ENCODE measurements around the gene FAR2.
A peak's percentile ranks its signal among the peaks of the same experiment; 100 is the strongest.

FAR2 gene

GRCh38 chr12:29304388-29304787, 155.3 kb downstream of the FAR2 start:
- no peak overlapping the region for H2AK5ac ChIP-seq (ENCODE audit: low read length)
- H3K4me2 ChIP-seq (ENCODE audit: low read length) = no peak overlapping the region
- H3K27ac ChIP-seq (ENCODE audit: low read depth, low read length) = no peak overlapping the region
- H2BK5ac ChIP-seq (ENCODE audit: low read length) = no peak overlapping the region
- no peak overlapping the region for H3K9ac ChIP-seq (ENCODE audit: low read length)
- H3K4ac ChIP-seq (ENCODE audit: low read depth, low read length) = no peak overlapping the region
- H3K36me3 ChIP-seq (ENCODE audit: control insufficient read depth, insufficient read depth, low read length) = no peaks in the 10 kb centered on the region
- no peaks in the 10 kb centered on the region for H3K27me3 ChIP-seq (ENCODE audit: insufficient read depth, low read length, poor library complexity)
- no peak for DNase-seq
- H4K5ac ChIP-seq (ENCODE audit: low read length) = no peak overlapping the region
- no peak overlapping the region for H3K18ac ChIP-seq (ENCODE audit: low read length)
- no peaks in the 10 kb centered on the region for H3K79me1 ChIP-seq (ENCODE audit: low read length)
- no peak overlapping the region for H3K4me3 ChIP-seq (ENCODE audit: low read length)
- H3K79me2 ChIP-seq (ENCODE audit: control insufficient read depth, insufficient read depth, low read length) = no peaks in the 10 kb centered on the region
- no peak overlapping the region for H3K56ac ChIP-seq (ENCODE audit: low read length)
- H3K23ac ChIP-seq (ENCODE audit: low read length) = no peak overlapping the region
- H4K8ac ChIP-seq (ENCODE audit: low read depth, low read length) = no peak overlapping the region
- no peak overlapping the region for H2BK120ac ChIP-seq (ENCODE audit: low read depth, low read length)
- H2BK15ac ChIP-seq (replicated peaks; ENCODE audit: low read depth) = no peak overlapping the region
- H3K4me1 ChIP-seq (ENCODE audit: control insufficient read depth, low read depth, low read length) = peaks cover 2% of the 10 kb centered on the region

GRCh38 chr12:29306266-29306665, 157.2 kb downstream of the FAR2 start:
- DNase-seq = no peak
- no peak overlapping the region for H4K5ac ChIP-seq (ENCODE audit: low read length)
- H3K18ac ChIP-seq (ENCODE audit: low read length) = no peak overlapping the region
- H2AK5ac ChIP-seq (ENCODE audit: low read length) = no peak overlapping the region
- H2BK5ac ChIP-seq (ENCODE audit: low read length) = no peak overlapping the region
- H3K23ac ChIP-seq (ENCODE audit: low read length) = no peak overlapping the region
- H3K79me1 ChIP-seq (ENCODE audit: low read length) = no peaks in the 10 kb centered on the region
- H2BK15ac ChIP-seq (replicated peaks; ENCODE audit: low read depth) = no peak overlapping the region
- no peaks in the 10 kb centered on the region for H3K79me2 ChIP-seq (ENCODE audit: control insufficient read depth, insufficient read depth, low read length)
- H3K27me3 ChIP-seq (ENCODE audit: insufficient read depth, low read length, poor library complexity) = no peaks in the 10 kb centered on the region
- no peak overlapping the region for H3K4ac ChIP-seq (ENCODE audit: low read depth, low read length)
- no peak overlapping the region for H3K4me2 ChIP-seq (ENCODE audit: low read length)
- WGBS (ENCODE audit: extremely low coverage, insufficient coverage, low lambda C conversion rate) = no CpG with 5 or more reads among the region's 2 CpGs
- no peaks in the 10 kb centered on the region for H3K36me3 ChIP-seq (ENCODE audit: control insufficient read depth, insufficient read depth, low read length)
- H4K8ac ChIP-seq (ENCODE audit: low read depth, low read length) = no peak overlapping the region
- H3K56ac ChIP-seq (ENCODE audit: low read length) = no peak overlapping the region
- peaks cover 2% of the 10 kb centered on the region for H3K4me1 ChIP-seq (ENCODE audit: control insufficient read depth, low read depth, low read length)
- no peak overlapping the region for H3K27ac ChIP-seq (ENCODE audit: low read depth, low read length)
- no peak overlapping the region for H3K9ac ChIP-seq (ENCODE audit: low read length)
- no peak overlapping the region for H3K4me3 ChIP-seq (ENCODE audit: low read length)
- H2BK120ac ChIP-seq (ENCODE audit: low read depth, low read length) = no peak overlapping the region

GRCh38 chr12:29306682-29307081, 157.6 kb downstream of the FAR2 start:
- no peak overlapping the region for H2AK5ac ChIP-seq (ENCODE audit: low read length)
- H3K56ac ChIP-seq (ENCODE audit: low read length) = no peak overlapping the region
- no peak overlapping the region for H2BK15ac ChIP-seq (replicated peaks; ENCODE audit: low read depth)
- no peak overlapping the region for H3K4ac ChIP-seq (ENCODE audit: low read depth, low read length)
- no peak overlapping the region for H2BK120ac ChIP-seq (ENCODE audit: low read depth, low read length)
- no peak overlapping the region for H3K23ac ChIP-seq (ENCODE audit: low read length)
- DNase-seq = no peak
- H3K79me1 ChIP-seq (ENCODE audit: low read length) = no peaks in the 10 kb centered on the region
- no peak overlapping the region for H3K27ac ChIP-seq (ENCODE audit: low read depth, low read length)
- no peak overlapping the region for H2BK5ac ChIP-seq (ENCODE audit: low read length)
- H3K4me2 ChIP-seq (ENCODE audit: low read length) = no peak overlapping the region
- H3K4me3 ChIP-seq (ENCODE audit: low read length) = no peak overlapping the region
- no peaks in the 10 kb centered on the region for H3K27me3 ChIP-seq (ENCODE audit: insufficient read depth, low read length, poor library complexity)
- no CpG with 5 or more reads among the region's 2 CpGs for WGBS (ENCODE audit: extremely low coverage, insufficient coverage, low lambda C conversion rate)
- H3K9ac ChIP-seq (ENCODE audit: low read length) = no peak overlapping the region
- H4K5ac ChIP-seq (ENCODE audit: low read length) = no peak overlapping the region
- H4K8ac ChIP-seq (ENCODE audit: low read depth, low read length) = no peak overlapping the region
- H3K18ac ChIP-seq (ENCODE audit: low read length) = no peak overlapping the region
- no peaks in the 10 kb centered on the region for H3K79me2 ChIP-seq (ENCODE audit: control insufficient read depth, insufficient read depth, low read length)
- H3K36me3 ChIP-seq (ENCODE audit: control insufficient read depth, insufficient read depth, low read length) = no peaks in the 10 kb centered on the region
- H3K4me1 ChIP-seq (ENCODE audit: control insufficient read depth, low read depth, low read length) = peaks cover 2% of the 10 kb centered on the region

- no peak overlapping the region for H3K4ac ChIP-seq (ENCODE audit: low read depth, low read length)
- no peaks in the 10 kb centered on the region for H3K27me3 ChIP-seq (ENCODE audit: insufficient read depth, low read length, poor library complexity)
- H3K36me3 ChIP-seq (ENCODE audit: control insufficient read depth, insufficient read depth, low read length) = no peaks in the 10 kb centered on the region
- H4K5ac ChIP-seq (ENCODE audit: low read length) = no peak overlapping the region
- WGBS (ENCODE audit: extremely low coverage, insufficient coverage, low lambda C conversion rate) = no CpG with 5 or more reads among the region's 4 CpGs
- H3K27ac ChIP-seq (ENCODE audit: low read depth, low read length) = no peak overlapping the region
- DNase-seq = peak; percentile 20
- H2AK5ac ChIP-seq (ENCODE audit: low read length) = no peak overlapping the region
- no peak overlapping the region for H3K9ac ChIP-seq (ENCODE audit: low read length)
- H3K23ac ChIP-seq (ENCODE audit: low read length) = no peak overlapping the region
- no peak overlapping the region for H3K56ac ChIP-seq (ENCODE audit: low read length)
- no peak overlapping the region for H3K4me2 ChIP-seq (ENCODE audit: low read length)
- no peak overlapping the region for H4K8ac ChIP-seq (ENCODE audit: low read depth, low read length)
- no peaks in the 10 kb centered on the region for H3K79me2 ChIP-seq (ENCODE audit: control insufficient read depth, insufficient read depth, low read length)
- no peak overlapping the region for H2BK15ac ChIP-seq (replicated peaks; ENCODE audit: low read depth)
- no peaks in the 10 kb centered on the region for H3K4me1 ChIP-seq (ENCODE audit: control insufficient read depth, low read depth, low read length)
- H2BK5ac ChIP-seq (ENCODE audit: low read length) = no peak overlapping the region
- no peak overlapping the region for H3K18ac ChIP-seq (ENCODE audit: low read length)
- H2BK120ac ChIP-seq (ENCODE audit: low read depth, low read length) = no peak overlapping the region
- H3K79me1 ChIP-seq (ENCODE audit: low read length) = no peaks in the 10 kb centered on the region
- no peak overlapping the region for H3K4me3 ChIP-seq (ENCODE audit: low read length)
Measured at GRCh38 chr12:29309320-29309902, 160.3 kb downstream of the FAR2 start.

GRCh38 chr12:29310899-29311298, 161.8 kb downstream of the FAR2 start:
- Histone ChIP-seq H3K4me1 (ENCODE audit: control insufficient read depth, low read depth, low read length) (peaks cover 2% of the 10 kb centered on the region), H2BK120ac (ENCODE audit: low read depth, low read length) (no peak overlapping the region), H3K79me1 (ENCODE audit: low read length) (no peaks in the 10 kb centered on the region), H3K9ac (ENCODE audit: low read length) (no peak overlapping the region), H3K4me2 (ENCODE audit: low read length) (no peak overlapping the region), H3K27ac (ENCODE audit: low read depth, low read length) (no peak overlapping the region), H3K4me3 (ENCODE audit: low read length) (no peak overlapping the region), H3K27me3 (ENCODE audit: insufficient read depth, low read length, poor library complexity) (no peaks in the 10 kb centered on the region), H4K5ac (ENCODE audit: low read length) (no peak overlapping the region), H2BK15ac (replicated peaks; ENCODE audit: low read depth) (no peak overlapping the region), H3K23ac (ENCODE audit: low read length) (no peak overlapping the region), H3K36me3 (ENCODE audit: control insufficient read depth, insufficient read depth, low read length) (no peaks in the 10 kb centered on the region), H3K56ac (ENCODE audit: low read length) (no peak overlapping the region), H2BK5ac (ENCODE audit: low read length) (no peak overlapping the region), H3K4ac (ENCODE audit: low read depth, low read length) (no peak overlapping the region), H3K18ac (ENCODE audit: low read length) (no peak overlapping the region), H2AK5ac (ENCODE audit: low read length) (no peak overlapping the region), H4K8ac (ENCODE audit: low read depth, low read length) (no peak overlapping the region), H3K79me2 (ENCODE audit: control insufficient read depth, insufficient read depth, low read length) (no peaks in the 10 kb centered on the region)
- DNase-seq = no peak
- no CpG with 5 or more reads among the region's 4 CpGs for WGBS (ENCODE audit: extremely low coverage, insufficient coverage, low lambda C conversion rate)

GRCh38 chr12:29314416-29314815, 165.3 kb downstream of the FAR2 start:
- Histone ChIP-seq H2BK5ac (ENCODE audit: low read length) (no peak overlapping the region), H4K8ac (ENCODE audit: low read depth, low read length) (no peak overlapping the region), H3K4me2 (ENCODE audit: low read length) (no peak overlapping the region), H3K27me3 (ENCODE audit: insufficient read depth, low read length, poor library complexity) (no peaks in the 10 kb centered on the region), H3K79me1 (ENCODE audit: low read length) (no peaks in the 10 kb centered on the region), H3K4ac (ENCODE audit: low read depth, low read length) (no peak overlapping the region), H2BK15ac (replicated peaks; ENCODE audit: low read depth) (no peak overlapping the region), H4K5ac (ENCODE audit: low read length) (no peak overlapping the region), H3K36me3 (ENCODE audit: control insufficient read depth, insufficient read depth, low read length) (no peaks in the 10 kb centered on the region), H2AK5ac (ENCODE audit: low read length) (no peak overlapping the region), H3K27ac (ENCODE audit: low read depth, low read length) (no peak overlapping the region), H3K9ac (ENCODE audit: low read length) (no peak overlapping the region), H3K79me2 (ENCODE audit: control insufficient read depth, insufficient read depth, low read length) (no peaks in the 10 kb centered on the region), H3K23ac (ENCODE audit: low read length) (no peak overlapping the region), H2BK120ac (ENCODE audit: low read depth, low read length) (no peak overlapping the region), H3K4me3 (ENCODE audit: low read length) (no peak overlapping the region), H3K18ac (ENCODE audit: low read length) (peak overlapping the region; percentile 75), H3K4me1 (ENCODE audit: control insufficient read depth, low read depth, low read length) (peaks cover 2% of the 10 kb centered on the region), H3K56ac (ENCODE audit: low read length) (no peak overlapping the region)
- no peak for DNase-seq
- no CpG with 5 or more reads among the region's 2 CpGs for WGBS (ENCODE audit: extremely low coverage, insufficient coverage, low lambda C conversion rate)
